SH-SY5Y (cell line): Measurements from ENCODE around the gene MMP3.

Experiments
- GATA2 ChIP-seq: IDR thresholded peaks from 2 replicates; pipeline ENCODE4 v1.6.1; 2011; ENCODE audit warnings: mild to moderate bottlenecking, low read depth, low read length
- GATA3 ChIP-seq: IDR thresholded peaks from 2 replicates; pipeline ENCODE4 v1.6.1; 2011; ENCODE audit warnings: low read depth, mild to moderate bottlenecking, low read length, moderate library complexity

DNA sequence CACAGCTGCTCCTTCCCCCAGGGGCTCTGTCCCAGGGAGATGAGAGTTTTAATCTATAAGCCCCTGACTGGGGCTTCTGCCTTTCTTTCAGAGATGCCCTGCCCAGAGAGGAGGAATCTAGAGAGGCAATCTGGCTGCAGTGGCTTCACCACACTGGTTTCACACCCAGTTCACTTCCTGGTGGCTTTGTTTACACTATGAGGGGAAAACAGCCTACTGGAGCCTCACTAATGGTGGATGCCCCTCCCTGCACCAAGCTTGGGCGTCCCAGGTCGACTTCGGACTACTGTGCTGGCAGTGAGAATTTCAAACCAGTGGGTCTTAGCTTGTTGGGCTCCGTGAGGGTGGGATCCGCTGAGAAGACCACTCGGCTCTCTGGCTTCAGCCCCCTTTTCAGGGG lies 23.9 kb downstream of the MMP3 start:
- TF ChIP-seq GATA2, result no peak
- TF ChIP-seq GATA3, result no peak
